HTR-8/SVneo (cell line): Measurements from ENCODE around the gene SPC24.
"Not testable (repeated sequence)": the region's sequence is repeated elsewhere in the genome, so short reads cannot be mapped to it uniquely, and the experiment has no call there.

Experiments used
- DNase-seq: peaks from one replicate; pipeline ENCODE4 v3.0.0; 2011; ENCODE audit warnings: low spot score, mixed read lengths; ENCODE audit not compliant: insufficient read length
- FAIRE-seq: peaks from 2 replicates; lab custom pipeline; 2011; peaks lifted over from hg19 to GRCh38; lab: Jason Lieb, UNC

The SPC24 gene

GRCh38 chr19:11100049-11100448 lies 55.5 kb downstream of the SPC24 start:
- FAIRE-seq (no peak), DNase-seq (no peak)

- no peak for DNase-seq
Measured at GRCh38 chr19:11098861-11099260, 56.7 kb downstream of the SPC24 start.

GRCh38 chr19:11098327-11098726 lies 57.3 kb downstream of the SPC24 start:
- DNase-seq (no peak), FAIRE-seq (no peak)

More at GRCh38 chr19:11098861-11099260, 56.7 kb downstream of the SPC24 start:
- no peak for FAIRE-seq

GRCh38 chr19:11097367-11097766 lies 58.2 kb downstream of the SPC24 start:
- DNase-seq, FAIRE-seq: not testable (repeated sequence)

GRCh38 chr19:11096210-11096841 lies 59.3 kb downstream of the SPC24 start:
- no peak for FAIRE-seq
- no peak for DNase-seq
